ENCODE results near the gene IRS2.

GRCh38 chr13:109789262-109789661 is 2.9 kb upstream of the IRS2 start:
- no peak for TF ChIP-seq POLR2AphosphoS5 (IDR thresholded peaks at IDR 0.05; ENCODE audit: low read depth, low read length)
- no peak for TF ChIP-seq POLR2A (IDR thresholded peaks at IDR 0.05; ENCODE audit: low read depth, low read length)
- TF ChIP-seq TAF1 (IDR thresholded peaks at IDR 0.05; ENCODE audit: low read depth, low read length), result no peak
- no peak for TF ChIP-seq SPI1 (IDR thresholded peaks at IDR 0.05; ENCODE audit: low read depth, low read length)
- TF ChIP-seq POU2F2 (IDR thresholded peaks at IDR 0.05; ENCODE audit: low read depth, low read length), result no peak
- no peak for TF ChIP-seq PAX5 (IDR thresholded peaks at IDR 0.05; ENCODE audit: insufficient read depth, low read length, severe bottlenecking)
